ENCODE measurements around the gene UPK2. TPM values are rescaled to one million over a fixed set of nuclear protein-coding genes. Genes with fewer than 3 reads are reported as not detected.
"Not testable (repeated sequence)": the region's sequence is repeated elsewhere in the genome, so short reads cannot be mapped to it uniquely, and the experiment has no call there.

The UPK2 gene
- total RNA-seq, 1 donor from 2014 or later, result not detected

DNA sequence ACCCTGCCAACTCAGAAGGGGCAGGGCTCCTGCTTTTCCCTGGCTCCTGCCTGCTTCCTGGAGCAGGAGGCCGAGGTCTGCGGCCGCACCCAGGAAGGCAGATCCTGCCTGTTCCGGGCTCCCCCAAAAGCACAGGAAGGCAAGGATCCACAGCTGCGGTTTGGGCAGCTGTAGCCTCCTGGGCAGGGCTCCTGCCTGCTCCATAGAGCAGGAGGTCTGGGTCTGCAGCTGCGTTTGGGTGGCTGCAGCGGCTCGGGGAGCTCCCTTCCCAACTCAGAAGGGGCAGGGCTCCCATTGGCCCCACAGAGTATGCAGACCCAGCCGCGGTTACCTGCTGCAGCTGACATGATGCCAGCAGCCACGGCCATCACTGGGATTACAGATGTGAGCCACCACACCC, 5.5 kb downstream of the UPK2 start:
- Mint-ChIP-seq H3K36me3 (ENCODE audit: unreplicated experiment) (no peaks in the 10 kb centered on the region), H3K4me3 (ENCODE audit: unreplicated experiment) (no peak overlapping the region), H3K27ac (ENCODE audit: unreplicated experiment) (no peak overlapping the region), H3K9me3 (ENCODE audit: unreplicated experiment) (no peaks in the 10 kb centered on the region), H3K4me1 (ENCODE audit: low read depth, unreplicated experiment) (no peaks in the 10 kb centered on the region), H3K27me3 (ENCODE audit: unreplicated experiment) (peaks cover 1% of the 10 kb centered on the region)
- DNase-seq, result no peak
- TF ChIP-seq, protein P1, sequence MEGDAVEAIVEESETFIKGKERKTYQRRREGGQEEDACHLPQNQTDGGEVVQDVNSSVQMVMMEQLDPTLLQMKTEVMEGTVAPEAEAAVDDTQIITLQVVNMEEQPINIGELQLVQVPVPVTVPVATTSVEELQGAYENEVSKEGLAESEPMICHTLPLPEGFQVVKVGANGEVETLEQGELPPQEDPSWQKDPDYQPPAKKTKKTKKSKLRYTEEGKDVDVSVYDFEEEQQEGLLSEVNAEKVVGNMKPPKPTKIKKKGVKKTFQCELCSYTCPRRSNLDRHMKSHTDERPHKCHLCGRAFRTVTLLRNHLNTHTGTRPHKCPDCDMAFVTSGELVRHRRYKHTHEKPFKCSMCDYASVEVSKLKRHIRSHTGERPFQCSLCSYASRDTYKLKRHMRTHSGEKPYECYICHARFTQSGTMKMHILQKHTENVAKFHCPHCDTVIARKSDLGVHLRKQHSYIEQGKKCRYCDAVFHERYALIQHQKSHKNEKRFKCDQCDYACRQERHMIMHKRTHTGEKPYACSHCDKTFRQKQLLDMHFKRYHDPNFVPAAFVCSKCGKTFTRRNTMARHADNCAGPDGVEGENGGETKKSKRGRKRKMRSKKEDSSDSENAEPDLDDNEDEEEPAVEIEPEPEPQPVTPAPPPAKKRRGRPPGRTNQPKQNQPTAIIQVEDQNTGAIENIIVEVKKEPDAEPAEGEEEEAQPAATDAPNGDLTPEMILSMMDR (IDR thresholded peaks at IDR 0.05; ENCODE audit: partially characterized antibody, unreplicated experiment), result no peak

DNA sequence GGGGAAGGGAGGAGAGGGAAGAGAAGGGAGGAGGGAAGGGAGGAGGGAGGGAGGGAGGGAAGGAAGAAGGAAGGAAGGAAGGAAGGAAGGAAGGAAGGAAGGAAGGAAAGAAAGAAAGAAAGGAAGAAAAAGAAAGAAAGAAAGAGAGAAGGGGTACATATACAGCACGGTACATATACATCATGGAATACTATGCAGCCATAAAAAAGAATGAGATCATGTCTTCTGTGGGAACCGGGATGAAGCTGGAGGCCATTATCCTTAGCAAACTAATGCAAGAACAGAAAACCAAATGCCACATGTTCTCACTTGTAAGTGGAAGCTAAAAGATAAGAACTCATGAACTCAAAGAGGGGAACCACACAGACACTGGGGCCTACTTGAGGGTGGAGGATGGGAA, 13.4 kb downstream of the UPK2 start:
- H3K9me3 Mint-ChIP-seq (ENCODE audit: unreplicated experiment); H3K36me3 Mint-ChIP-seq (ENCODE audit: unreplicated experiment); H3K27me3 Mint-ChIP-seq (ENCODE audit: unreplicated experiment); H3K4me3 Mint-ChIP-seq (ENCODE audit: unreplicated experiment); H3K4me1 Mint-ChIP-seq (ENCODE audit: low read depth, unreplicated experiment); DNase-seq; H3K27ac Mint-ChIP-seq (ENCODE audit: unreplicated experiment): not testable (repeated sequence)

- no peaks in the 10 kb centered on the region for H3K36me3 Mint-ChIP-seq (ENCODE audit: unreplicated experiment)
- TF ChIP-seq, protein P1 (IDR thresholded peaks at IDR 0.05; ENCODE audit: partially characterized antibody, unreplicated experiment), result no peak
- peaks cover under 1% of the 10 kb centered on the region for H3K27me3 Mint-ChIP-seq (ENCODE audit: unreplicated experiment)
- no peak within 1 kb of the TSS for H3K27ac Mint-ChIP-seq (ENCODE audit: unreplicated experiment)
- no peaks in the 10 kb centered on the region for H3K9me3 Mint-ChIP-seq (ENCODE audit: unreplicated experiment)
- no peaks in the 10 kb centered on the region for H3K4me1 Mint-ChIP-seq (ENCODE audit: low read depth, unreplicated experiment)
- H3K4me3 Mint-ChIP-seq (ENCODE audit: unreplicated experiment), result no peak within 1 kb of the TSS
- no peak for DNase-seq
These were observed 15.5 kb downstream of the UPK2 start, which contains the start of gene FOXR1 for GRCh38 chr11:118971646-118972045. TSS of gene FOXR1 (plus strand) at chr11:118971761. CDS start at chr11:118971932, 171 bp downstream.

- Mint-ChIP-seq H3K4me3 (ENCODE audit: unreplicated experiment) (no peak overlapping the region), H3K27me3 (ENCODE audit: unreplicated experiment) (peaks cover 2% of the 10 kb centered on the region), H3K27ac (ENCODE audit: unreplicated experiment) (no peak overlapping the region), H3K36me3 (ENCODE audit: unreplicated experiment) (no peaks in the 10 kb centered on the region), H3K4me1 (ENCODE audit: low read depth, unreplicated experiment) (no peaks in the 10 kb centered on the region), H3K9me3 (ENCODE audit: unreplicated experiment) (no peaks in the 10 kb centered on the region)
- no peak for DNase-seq
- TF ChIP-seq, protein P1 (IDR thresholded peaks at IDR 0.05; ENCODE audit: partially characterized antibody, unreplicated experiment), result no peak
These were observed 17.9 kb downstream of the UPK2 start for GRCh38 chr11:118973985-118974384.

DNA sequence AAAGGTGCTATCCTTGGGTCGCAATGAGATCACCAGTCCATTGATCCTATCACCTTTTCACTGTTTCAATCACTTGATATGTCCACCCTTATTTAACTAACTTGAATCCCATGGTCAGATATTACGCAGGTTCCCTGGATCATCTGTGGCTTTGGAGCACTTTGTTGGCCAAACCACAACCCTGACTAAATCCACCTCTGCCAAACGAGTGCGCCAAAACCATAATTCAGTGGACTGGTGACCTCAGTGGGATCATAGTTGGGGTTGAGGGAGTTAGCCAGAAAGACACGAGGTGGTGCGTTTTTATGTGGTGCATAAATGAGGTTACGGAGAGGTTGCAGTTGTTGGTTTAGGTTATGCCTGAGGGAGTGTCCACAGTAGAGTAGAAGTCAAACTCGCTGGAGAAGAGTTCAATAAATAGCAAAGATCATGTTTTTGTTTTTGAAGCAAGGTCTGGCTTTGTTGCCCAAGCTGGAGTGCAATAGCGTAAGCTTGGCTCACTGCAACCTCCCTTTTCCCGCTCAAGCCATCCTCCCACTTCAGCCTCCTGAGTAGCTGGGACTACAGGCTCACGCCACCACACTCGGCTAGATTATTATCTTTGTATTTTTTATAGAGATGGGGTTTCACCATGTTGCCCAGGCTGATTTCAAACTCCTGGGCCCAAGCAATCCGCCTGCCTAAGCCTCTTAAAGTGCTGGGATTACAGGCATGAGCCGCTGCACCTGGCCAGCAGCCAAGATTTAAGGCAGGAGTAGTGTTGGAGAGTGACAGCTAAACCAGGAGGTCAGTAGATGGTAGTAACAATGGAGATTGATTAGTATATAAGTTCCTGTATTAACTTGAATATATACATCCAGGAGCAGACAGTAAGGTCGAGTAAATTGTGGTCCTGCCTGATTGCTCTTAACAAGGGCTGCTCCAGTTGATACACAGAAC, 19.9 kb downstream of the UPK2 start:
- no peaks in the 10 kb centered on the region for H3K36me3 Mint-ChIP-seq (ENCODE audit: unreplicated experiment)
- H3K27me3 Mint-ChIP-seq (ENCODE audit: unreplicated experiment), result peaks cover 2% of the 10 kb centered on the region
- DNase-seq, result no peak
- H3K9me3 Mint-ChIP-seq (ENCODE audit: unreplicated experiment), result no peaks in the 10 kb centered on the region
- TF ChIP-seq, protein P1 (IDR thresholded peaks at IDR 0.05; ENCODE audit: partially characterized antibody, unreplicated experiment), result no peak
- H3K4me1 Mint-ChIP-seq (ENCODE audit: low read depth, unreplicated experiment), result no peaks in the 10 kb centered on the region
- no peak overlapping the region for H3K4me3 Mint-ChIP-seq (ENCODE audit: unreplicated experiment)
- no peak overlapping the region for H3K27ac Mint-ChIP-seq (ENCODE audit: unreplicated experiment)
